T47D (cell line): ENCODE measurements around the gene CIAO2A.

Source experiments
- DNase-seq, 2 experiments: peaks; one replicate each; pipeline versions ENCODE4 v3.0.0 to v3.0.0-alpha.2; 2011 to 2012; ENCODE audit warnings: low read depth in 1 of 2, low spot score in 1 of 2
- JUND ChIP-seq: IDR thresholded peaks from 2 replicates; pipeline ENCODE4 v1.6.1; 2012; ENCODE audit warnings: low read depth
- in situ Hi-C: cut with HindIII; loops from 2 replicates; pipeline ENCODE4 v1.10.0; 2016; ENCODE audit warnings: low sequenced_read_pairs, low pct_unique_long_range_greater_than_20kb

Gene CIAO2A

DNA sequence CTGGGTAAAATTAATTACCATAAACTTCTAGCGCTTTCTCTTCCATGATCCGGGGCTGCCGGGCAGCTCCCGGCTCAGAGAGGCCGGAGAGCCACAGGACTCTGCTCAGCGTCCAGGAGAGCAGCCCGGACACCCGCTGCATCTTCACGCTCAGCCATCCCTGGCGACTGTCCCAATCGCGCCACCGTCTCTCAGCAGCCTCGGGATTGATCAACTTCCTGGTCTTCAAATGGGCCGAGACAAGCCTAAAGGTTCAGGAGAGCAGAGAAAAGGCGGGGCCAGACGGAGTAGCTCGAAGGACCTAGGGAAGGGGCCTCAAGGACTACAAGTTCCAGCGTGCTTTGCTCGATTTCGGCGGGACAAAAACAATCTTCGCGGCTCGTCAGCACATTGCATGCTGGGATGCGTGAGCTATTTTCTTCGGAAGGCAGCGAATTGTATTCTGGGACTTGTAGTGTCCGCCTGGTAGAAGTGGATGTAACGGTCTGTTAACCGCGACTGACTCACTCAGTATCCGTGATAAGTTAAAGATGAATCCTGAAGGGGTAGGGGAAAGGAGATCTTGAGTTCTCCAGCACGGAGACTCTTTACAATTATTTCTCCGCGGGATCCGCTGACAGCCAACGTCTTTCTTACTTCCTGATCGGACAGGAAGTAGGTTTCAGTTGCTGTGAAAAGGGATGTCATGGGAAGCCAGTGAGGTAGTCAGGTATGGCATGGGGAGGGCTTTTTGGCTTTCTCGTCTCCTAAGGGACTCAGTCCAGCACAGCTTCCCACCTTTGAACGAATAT lies at the start of gene CIAO2A:
Gene CIAO2A (minus strand): TSS at position 212 of the 791 bp plus-strand sequence. CDS start 70 bp downstream, at position 142.
- no peak for TF ChIP-seq JUND
- in situ Hi-C loops, result no loop called here
- peak; percentile 68 to 99 for DNase-seq

DNA sequence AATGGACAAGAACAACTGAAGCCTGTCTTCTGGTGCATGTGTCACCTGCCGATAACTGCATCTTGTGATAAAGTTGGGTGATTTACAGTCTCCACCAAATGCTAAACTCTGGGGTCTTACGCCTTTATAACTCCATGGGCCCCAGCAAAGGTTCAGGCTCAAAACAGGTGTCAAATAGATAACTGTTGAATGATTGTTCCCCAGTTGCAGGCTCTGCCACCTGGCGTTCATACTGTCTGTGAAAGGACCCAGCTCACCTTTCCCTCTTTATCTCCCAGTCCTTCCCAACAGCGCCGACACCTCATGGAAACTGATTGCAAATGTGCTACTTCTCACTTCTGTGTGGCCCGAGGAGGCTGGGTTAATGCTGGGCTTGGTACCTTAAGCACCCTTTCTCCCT lies 49.6 kb upstream of the CIAO2A start:
- in situ Hi-C loops, result no loop called here
- no peak for DNase-seq
- no peak for TF ChIP-seq JUND

DNA sequence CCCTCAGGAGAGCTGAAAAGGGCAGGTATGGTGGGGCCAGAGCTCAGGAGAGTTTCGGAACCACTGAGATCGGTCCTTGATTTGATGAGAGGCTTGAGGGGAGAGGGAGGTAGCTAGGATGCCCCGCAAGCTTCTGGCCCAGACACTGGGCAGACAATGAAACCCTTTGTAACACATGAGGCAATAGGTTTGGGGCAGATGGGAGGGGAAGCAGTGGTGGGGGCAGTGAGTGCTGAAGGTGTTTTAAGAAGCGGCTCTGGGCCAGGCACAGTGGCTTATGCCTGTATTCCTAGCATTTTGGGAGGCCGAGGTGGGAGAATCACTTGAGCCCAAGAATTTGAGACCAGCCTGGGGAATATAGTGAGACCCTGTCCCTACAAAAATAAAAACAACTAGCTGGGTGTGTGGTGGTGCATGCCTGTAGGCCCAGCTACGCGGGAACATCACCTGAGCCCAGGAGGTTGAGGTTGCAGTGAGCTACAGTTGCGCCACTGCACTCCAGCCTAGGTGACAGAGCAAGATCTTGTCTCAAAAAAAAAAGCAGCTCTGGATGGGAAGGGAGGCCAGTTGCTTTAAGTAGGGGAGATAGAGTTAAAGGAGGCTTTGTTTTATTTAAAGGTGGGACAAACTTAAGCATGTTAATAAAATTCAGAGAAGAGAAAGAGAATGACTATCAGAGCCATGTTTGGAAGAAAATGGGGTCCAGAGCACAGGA lies 48.3 kb upstream of the CIAO2A start:
- in situ Hi-C loops, result no loop called here
- no peak for DNase-seq
- no peak for TF ChIP-seq JUND

- no peak for DNase-seq
- no peak for TF ChIP-seq JUND
- in situ Hi-C loops, result no loop called here
Observed at GRCh38 chr15:64138331-64138941, 44.8 kb upstream of the CIAO2A start.

DNA sequence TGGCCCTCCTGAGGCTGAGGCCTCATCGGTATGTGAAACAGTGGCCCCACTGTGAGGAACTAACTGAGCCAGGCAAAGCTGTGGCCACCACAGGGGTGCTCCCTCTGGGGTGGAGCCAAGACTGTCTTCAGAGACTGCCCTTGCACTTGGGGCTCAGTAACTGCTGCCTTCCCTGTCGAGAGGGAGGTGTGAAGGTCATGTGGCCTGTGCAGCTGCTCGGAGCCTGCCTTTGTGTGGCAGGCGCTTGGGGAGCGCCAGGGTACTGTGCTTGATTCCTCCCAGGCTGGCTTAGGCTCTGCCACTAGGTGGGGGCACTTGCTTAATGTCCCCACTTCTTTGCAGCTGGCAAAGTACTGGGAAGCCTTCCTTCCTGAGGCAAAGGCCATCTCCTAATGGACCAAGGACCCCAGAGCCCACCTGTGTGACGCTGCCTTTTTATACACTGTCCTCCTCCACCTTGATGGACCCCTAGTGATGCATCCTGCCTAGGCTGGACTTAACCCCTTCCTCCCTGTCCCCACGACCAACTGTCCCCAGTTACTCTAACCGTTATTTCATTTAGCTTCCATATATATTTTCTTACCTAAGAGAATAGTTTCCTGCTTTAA lies 43.7 kb upstream of the CIAO2A start:
- TF ChIP-seq JUND, result no peak

DNA sequence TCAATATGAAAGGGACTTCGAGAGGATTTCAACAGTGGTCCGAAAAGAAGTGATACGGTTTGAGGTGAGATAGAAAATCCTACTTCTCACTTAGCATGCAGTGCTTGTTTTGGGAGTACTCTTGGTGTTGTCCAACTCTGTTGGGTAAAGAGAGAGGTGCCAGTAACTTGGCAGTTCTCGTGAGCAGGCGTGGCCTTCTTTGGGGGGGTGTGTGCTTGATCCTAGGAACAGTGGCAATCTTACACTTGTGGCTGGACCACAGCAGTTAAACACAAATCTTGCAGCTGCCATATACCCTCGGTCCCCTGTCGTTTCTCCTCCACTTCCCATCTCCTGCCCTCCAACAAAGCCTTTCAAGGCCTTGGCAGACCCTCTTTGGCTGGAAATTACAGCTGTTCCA lies 42.7 kb upstream of the CIAO2A start:
- in situ Hi-C loops, result no loop called here
- TF ChIP-seq JUND, result no peak
- no peak for DNase-seq

More for the DNA sequence above, 43.7 kb upstream of the CIAO2A start:
- DNase-seq, result no peak
- in situ Hi-C loops, result no loop called here

DNA sequence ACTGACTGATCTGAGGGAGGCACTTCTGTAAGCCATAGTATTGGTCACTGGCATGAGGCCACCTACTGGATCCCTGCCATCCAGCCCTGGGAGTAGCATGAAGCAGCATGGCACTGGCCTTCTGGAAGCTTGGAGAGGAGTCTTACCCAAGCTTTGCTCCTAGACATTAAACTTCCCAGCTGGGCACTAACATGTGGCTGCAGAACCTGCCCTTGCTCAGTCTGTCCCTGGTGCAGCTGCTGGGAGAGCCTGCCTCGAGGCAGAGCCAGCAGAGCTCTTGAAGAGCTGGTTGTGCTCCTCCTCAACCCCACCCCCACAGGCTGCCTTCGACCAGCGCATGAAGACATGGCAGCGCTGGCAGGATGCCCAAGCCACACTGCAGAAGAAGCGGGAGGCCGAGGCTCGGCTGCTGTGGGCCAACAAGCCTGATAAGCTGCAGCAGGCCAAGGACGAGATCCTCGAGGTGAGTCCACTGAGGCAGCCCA lies 40.7 kb upstream of the CIAO2A start:
- in situ Hi-C loops, result no loop called here
- DNase-seq, result peak in 1 of 2 experiments; percentile 34
- no peak for TF ChIP-seq JUND

DNA sequence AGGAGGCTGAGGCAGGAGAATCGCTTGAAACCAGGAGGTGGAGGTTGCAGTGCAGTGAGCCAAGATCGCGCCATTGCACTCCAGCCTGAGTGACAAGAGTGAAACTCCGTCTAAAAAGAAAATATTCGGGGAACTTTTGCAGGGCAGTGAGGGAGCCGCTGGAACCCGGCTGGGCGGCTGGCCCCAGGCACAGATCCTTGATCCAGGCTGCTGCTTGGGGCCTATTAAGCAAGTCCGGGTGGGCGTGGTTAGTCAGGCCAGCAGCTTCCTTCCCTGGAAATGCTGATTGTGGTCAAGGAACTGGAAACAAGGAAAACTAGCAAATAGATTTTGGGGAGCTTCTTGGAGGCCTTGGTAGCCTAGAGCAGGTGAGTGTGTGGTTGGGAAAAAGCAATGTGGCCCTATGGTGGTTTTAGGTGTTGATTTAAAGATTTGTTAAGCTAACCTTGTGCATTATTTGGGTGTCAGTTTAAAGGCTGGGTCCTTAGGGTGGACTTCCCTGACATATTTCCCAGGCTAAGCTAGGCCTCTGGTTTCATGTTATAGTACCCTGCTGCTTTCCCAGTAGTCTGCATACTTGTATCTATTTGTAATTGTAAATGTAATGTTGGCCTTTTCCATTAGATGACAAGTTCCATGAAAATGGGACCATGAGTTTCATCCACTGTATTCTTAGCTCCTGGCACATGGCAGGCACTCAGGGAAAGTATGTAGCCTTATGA lies 40.1 kb upstream of the CIAO2A start:
- TF ChIP-seq JUND, result no peak
- in situ Hi-C loops, result no loop called here
- no peak for DNase-seq

- peak in 1 of 2 experiments; percentile 40 for DNase-seq
- TF ChIP-seq JUND, result no peak
- in situ Hi-C loops, result no loop called here
Observed at GRCh38 chr15:64132217-64132616, 38.6 kb upstream of the CIAO2A start.

GRCh38 chr15:64131547-64131946 lies 37.9 kb upstream of the CIAO2A start:
- DNase-seq, result no peak
- in situ Hi-C loops, result no loop called here
- no peak for TF ChIP-seq JUND

DNA sequence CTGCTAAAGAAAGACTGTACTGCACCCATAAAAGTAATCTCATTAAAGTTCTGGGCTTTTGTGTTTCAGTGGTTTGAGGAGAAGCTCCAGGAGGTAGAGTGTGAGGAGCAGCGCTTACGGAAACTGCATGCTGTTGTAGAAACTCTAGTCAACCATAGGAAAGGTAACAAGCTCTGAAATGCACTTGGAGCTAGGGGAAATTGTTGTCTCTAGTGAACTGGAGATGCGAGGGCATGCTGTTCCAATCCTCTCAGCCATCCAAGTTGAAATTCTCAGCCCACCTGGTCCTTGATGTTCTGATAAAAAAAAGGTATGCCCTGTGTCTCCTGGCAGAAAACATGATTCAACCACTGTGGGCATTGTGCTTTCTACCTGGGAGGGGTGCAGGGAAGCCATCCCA lies 36.5 kb upstream of the CIAO2A start:
- TF ChIP-seq JUND, result no peak
- DNase-seq, result no peak
- in situ Hi-C loops, result no loop called here

DNA sequence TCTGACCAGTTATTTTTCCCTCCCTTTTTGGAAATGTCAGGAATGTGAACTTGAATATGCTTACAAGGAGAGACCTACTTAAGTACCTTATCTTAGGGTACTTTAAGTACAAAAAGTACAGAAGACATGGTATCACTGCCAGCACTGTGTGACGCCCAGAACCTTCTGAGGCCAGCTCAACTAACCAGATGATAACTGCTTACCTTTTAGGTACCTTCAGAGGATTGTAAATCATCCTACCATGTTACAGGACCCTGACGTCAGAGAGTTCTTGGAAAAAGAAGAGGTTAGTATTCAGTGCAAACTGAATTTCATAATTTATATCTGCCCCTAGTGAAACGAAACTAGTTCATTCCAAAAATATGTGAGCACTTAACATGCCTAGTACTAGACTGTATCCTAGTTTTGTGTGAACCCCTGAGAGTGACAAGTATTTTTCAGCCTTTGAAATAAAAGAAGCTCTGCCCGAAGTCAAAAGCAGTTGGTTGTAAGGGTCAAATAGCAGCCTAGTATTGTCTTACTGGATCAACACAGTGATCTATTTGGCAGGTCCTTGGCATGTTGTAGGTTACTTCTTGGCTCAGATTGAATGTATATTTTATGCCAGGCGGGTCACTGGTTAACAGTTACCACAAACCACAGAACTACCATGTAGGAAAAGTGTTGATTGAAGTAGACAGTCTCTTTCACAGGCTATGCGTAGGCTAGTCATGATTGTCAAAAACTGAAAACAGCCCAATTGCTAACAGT lies 34.1 kb upstream of the CIAO2A start:
- in situ Hi-C loops, result no loop called here
- no peak for TF ChIP-seq JUND
- no peak for DNase-seq
